GM21737 (cell line): ENCODE measurements around the gene RAB40AL.
A peak's percentile ranks its signal among the peaks of the same experiment; 100 is the strongest.
"Not testable (repeated sequence)": the region's sequence is repeated elsewhere in the genome, so short reads cannot be mapped to it uniquely, and the experiment has no call there.

Experiments
- ATAC-seq: cut with Tn5 transposase; IDR thresholded peaks from one replicate; pipeline ENCODE4 v1.9.1; 2021; ENCODE audit warnings: mild to moderate bottlenecking, moderate library complexity; ENCODE audit not compliant: unreplicated experiment

The RAB40AL gene, protein sequence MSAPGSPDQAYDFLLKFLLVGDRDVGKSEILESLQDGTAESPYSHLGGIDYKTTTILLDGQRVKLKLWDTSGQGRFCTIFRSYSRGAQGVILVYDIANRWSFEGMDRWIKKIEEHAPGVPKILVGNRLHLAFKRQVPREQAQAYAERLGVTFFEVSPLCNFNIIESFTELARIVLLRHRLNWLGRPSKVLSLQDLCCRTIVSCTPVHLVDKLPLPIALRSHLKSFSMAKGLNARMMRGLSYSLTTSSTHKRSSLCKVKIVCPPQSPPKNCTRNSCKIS

DNA sequence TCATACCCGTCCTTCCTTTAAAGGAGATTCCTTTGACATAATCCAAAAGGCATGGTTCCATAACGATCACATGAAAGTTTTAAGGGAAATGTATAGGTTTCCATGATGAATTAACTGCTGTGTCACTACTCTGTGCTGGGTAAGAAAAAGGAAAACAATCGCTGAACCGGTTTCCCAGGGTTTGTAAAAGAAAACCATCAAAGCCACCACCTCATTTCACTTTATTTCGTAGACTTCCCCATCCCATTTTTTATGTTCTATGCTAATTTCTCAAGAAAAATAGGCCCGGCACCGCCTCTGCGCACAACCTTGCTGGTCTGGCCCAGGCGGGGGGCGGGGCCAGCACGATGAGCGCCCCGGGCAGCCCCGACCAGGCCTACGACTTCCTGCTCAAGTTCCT lies at the start of gene RAB40AL:
TSS of gene RAB40AL (plus strand) at position 301 of the 400 bp plus-strand sequence. CDS start at position 348, 47 bp downstream.
- not testable (repeated sequence) for ATAC-seq

DNA sequence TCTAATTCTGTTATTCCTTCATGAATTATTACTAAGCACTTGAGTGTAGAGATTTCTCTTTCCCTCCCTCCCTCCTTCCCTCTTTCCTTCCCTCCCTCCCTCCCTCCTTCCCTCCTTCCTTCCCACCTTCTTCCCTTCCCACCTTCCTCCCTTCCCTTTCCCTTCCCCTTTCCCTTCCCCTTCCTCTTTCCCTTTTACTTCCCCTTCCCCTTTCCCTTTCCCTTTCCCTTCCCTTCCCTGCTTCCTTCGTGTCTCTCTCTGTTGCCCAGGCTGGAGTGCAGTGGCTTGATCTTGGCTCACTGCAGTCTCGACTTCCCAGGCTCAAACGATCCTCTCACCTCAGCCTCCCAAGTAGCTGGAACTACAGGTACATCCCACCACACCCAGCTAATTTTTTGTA lies 49.4 kb upstream of the RAB40AL start:
- ATAC-seq: no peak

DNA sequence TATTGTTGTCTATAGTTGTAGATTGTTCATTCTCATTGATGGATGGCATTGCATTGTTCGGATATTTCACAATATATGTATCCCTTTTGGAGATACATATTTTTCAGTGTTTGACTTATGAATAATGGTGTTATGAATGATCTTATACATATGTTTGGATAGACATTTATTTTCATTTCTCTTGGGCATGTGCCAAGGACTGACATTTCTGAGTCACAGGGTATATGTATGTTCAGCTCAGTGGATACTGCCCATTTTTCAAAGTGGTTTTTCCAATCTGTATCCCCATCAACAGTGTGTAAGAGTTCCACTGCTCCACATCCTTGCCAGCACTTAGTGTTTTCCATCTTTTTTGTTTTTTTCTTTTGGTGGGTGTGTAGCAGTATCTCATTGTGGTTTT lies 45.0 kb upstream of the RAB40AL start:
- ATAC-seq: no peak

DNA sequence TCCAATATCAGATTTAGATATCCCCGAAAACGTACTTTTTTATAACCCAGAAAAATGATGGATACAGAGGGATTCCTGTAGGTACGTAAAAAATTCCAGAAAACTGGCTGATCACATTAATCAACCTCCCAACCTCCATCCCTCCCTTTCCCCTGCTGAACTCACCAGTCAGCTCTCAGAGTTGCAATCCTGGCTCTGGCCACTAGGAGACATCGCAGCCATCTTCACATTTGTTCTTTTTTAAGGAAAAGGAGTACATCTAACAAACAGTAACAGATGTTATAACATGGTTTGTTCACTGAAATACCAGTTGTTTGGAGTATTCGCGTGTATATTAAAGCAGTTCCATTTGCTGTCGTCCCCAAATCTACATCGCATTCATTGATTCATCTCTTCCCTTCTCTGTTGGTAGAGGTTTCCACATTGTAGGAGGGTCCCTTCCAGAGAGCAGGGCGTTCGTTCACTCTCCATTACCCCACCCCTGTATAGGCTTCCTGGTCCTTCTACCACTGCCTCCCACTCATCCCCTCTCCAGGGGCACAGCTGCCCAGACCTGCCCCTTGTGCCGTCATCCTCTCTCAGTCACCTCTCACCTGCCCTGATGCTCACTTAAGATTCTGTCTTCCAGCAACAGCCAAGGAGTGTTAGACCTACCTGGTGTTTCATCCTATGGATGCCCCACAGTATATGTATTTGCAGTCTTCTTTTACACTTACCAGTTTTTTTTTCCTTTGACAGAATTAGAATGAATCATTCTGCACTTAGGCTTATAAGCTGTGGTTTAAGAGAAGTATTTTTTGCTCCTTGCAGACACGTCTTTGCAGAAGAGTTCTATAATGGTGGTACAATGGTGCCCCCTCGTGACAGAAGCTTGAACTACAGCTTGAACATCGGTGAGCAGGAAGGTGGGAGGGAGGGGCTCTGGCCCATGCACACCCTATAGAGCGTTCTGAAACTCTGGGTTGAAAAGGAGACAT lies 36.8 kb upstream of the RAB40AL start:
- peak; percentile 68 for ATAC-seq

DNA sequence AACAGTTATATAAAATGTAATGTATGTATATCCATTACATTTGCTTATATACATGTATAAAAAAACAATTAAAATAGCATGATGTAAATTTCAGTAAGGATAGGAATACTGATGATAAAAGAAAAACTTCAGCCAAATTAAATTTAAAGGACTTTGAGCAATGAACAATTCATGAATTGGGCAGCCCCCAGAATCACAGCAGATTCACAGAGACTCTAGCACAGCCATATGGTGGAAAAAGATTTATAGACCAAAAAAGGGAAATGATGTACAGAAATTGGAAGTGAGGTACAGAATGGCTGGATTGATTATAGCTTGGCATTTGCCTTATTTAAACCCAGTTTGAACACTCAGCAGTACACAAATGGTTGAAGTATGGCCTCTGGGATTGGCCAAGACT lies 34.7 kb upstream of the RAB40AL start:
- ATAC-seq: no peak

DNA sequence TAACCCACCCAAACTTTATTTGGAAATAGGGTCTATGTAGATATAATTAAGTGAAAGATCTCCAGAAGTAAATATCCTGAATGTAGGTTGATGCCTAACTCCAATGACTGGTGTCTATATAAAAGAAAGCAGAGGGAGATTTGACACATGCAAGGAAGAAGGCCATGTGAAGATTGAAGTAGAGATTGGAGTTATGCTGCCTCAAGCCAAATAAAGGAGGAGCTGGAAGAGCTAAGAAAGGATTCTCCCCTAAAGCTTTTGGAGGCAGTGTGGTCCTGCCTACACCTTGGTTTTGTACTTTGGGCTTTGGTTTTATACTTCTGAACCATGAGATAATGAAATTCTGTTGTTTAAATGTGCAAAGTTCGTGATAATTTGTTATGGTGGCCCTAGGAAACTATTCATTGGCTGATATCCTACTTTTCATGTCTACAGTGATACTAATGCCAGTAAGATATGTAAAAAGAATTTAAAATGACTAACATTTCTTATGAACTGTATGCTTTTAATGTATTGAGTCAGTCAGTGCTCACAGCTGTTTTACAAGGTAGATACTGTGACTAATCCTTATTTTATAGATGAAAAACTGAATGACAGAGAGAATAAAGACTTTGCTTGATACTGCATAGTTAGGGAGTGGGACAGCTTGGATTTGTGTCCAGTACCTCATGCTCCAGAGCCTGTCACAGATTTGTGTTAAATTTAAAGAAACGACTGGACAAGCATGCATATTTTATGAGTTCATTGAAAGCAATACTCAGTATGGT lies 5.9 kb upstream of the RAB40AL start:
- ATAC-seq: no peak

DNA sequence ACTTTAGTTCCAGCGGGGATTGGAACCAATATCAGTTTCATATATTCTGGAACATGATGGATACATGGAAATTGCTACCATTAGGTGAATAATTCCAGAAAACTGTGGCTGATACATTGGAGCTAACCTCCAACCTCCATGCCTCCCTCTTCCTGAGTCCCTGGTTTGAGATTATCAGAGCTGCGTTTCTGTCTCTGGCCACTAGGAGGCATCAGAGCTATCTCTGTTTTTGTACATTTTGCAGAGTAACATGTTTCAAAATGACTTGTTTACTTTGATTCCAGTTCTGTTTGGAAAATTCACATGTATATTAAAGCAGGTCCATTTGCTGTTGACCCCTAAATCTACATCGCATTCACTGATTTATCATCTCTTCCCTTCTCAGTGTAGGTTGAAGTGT lies 2.4 kb upstream of the RAB40AL start:
- ATAC-seq: no peak

DNA sequence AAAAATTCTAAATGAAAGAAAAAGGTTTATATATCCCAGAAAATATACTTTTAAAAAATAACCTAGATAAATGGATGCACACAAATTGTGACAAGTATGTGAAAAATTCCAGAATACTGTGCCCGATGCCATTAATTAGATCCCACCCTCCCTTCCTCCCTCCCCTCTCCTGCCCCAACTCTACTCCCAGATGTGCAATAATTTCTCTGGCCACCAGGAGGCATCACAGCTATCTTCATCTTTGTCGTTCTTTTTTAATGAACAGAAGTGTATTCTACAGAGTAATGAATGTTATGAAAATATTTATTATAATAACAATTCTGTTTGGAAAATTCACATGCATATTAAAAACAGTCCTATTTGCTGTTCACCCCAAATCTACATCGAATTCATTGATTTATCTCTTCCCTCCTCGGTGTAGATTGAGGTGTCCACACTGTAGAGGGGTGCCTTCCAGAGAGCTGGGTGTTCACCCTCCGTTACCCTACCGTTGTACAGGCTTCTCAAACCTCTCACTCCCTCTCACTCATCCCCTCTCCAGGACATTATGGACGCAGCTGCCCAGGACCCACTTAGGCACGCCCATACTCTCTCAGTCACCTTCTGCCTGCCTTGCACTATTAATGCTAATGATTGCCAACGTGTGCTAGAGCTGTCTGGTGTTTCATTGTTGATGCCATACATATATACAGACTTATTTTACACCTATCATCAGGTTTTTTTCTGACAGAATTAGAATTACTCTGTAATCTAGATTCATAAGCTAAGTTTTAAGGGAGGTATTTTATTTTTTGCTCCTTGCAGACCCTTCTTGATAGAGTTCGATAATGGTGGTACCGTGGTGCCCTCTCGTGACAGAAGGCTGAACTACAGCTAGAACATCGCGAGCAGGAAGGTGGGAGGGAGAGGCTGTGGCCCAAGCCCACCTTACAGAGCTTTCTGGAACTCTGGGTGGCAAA lies 14.1 kb downstream of the RAB40AL start:
- peak; percentile 71 for ATAC-seq

DNA sequence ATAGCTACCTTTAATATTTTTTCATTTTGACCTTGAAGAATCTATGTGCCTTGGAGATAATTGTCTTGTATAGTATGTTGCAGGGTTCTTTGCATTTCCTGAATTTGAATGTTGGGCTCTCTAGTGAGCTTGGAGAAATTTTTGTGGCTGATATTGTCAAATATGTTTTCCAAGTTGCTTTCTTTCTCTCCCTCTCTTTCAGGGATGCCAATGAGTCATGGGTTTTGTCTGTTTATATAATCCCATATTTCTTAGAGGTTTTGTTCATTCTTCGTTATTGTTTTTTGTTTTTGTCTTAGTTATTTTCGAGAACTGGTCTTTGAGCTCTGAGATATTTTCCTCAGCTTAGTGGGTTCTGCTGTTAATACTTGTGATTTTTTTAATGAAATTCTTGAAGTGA lies 20.7 kb downstream of the RAB40AL start:
- no peak for ATAC-seq

DNA sequence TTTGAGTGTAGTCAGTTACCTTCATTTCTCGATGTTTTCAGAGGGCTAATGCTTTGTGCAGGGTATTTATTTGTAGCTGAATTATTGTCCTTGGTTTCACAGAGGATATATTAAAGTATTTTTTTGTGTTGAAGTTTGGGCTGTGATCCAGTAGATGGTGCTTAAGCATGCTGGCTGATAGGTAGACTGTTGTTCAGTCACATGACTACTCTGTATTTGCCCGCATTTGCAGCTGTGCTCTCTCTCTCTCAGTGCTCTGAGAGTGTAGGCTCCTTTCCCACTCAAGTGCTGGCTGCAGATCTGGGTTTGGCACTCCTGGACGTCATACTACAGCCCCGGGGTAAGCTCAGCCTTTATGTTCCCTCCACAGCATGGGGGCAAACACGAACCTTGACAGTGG lies 21.7 kb downstream of the RAB40AL start:
- ATAC-seq: no peak

DNA sequence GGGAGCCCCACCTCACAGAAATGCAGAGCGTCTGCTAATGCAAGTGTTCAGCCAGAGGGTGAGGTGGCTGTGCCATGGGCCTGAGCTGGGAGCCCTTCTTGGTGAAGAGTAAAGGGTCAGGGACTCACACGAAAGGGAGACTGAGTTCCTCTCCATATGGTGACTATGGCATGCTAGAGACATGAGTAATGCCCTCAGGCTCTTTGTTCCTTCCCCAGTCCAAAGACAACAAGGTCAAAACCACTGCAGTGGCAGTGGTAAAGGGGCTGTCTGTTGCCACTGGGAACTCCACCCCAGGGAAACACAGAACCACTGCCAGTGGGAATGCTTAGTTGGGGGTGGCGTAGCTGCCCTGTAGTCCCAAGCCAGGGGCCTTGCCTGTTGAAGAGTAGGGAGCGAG lies 22.4 kb downstream of the RAB40AL start:
- ATAC-seq: no peak

DNA sequence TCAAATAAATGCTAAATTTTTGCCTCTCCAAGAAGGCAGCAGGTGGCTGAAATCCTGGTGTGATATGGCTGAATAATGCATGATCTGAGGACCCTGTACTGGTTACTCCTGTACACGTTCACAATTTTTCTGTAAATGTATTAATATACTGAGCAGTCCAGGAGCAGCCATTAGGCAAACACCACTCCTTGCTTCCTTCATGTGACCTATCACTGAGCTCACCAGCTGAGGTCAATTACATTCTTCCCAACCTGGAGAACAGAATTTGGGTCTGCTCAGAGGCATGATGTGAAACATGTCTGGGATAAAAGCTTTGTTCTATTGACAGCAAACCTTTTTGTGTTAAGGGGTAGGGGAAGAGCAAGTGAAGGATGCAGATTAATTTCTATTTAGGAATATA lies 26.9 kb downstream of the RAB40AL start:
- ATAC-seq: no peak

DNA sequence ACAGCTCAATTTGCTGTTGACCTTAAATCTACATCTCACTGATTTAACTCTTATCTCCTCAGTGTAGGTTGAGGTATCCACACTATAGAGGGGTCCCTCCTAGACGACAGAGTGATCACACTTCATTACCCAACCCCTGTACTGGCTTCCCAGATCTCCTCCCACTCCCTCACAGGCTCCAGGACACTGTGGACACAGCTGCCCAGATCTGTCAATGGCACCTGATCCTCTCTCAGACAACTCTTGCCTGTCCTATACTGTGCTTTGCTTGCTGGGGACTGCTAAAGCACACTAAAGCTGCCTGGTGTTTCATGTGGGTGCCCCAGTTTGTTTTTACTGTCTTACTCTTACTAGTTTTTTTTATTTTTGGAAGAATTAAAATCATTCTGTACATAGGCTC lies 27.9 kb downstream of the RAB40AL start:
- no peak for ATAC-seq

DNA sequence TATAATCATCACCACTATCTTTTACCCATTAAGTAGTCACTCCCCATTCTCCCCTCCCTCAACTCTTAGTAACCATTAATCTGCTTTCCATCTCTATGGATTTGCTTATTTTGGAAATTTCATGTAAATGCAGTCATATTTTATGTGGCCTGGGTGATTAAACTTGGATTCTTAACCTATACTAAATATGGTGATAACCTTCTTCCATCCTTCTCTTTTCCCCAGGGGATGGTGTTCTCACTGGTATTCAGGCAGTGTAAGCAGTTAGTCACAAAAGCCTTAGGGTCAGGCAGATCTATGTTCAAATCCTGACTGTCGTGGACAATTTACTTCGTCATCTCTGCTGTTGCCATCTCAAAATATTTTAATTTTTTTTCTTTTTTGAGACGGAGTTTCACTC lies 29.6 kb downstream of the RAB40AL start:
- no peak for ATAC-seq

DNA sequence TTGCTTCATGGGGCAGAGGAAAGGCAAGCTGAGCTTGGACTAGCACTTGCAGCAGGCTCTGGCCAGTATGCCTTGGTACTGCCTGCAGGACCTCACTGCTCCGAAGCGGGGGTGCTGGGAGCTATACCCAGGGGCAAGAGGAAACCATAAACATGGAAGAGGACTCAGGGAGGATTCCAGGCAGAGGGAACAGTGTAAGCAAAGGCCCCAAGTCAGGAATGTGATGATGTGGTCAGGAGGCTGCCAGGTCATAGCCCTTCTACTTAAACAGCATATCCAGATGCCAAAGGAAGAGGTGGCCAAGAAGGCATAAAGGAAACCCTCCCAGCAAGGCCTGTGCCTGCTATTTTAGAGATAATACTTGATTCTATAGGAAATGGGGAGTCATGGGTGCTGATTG lies 31.1 kb downstream of the RAB40AL start:
- ATAC-seq: no peak

DNA sequence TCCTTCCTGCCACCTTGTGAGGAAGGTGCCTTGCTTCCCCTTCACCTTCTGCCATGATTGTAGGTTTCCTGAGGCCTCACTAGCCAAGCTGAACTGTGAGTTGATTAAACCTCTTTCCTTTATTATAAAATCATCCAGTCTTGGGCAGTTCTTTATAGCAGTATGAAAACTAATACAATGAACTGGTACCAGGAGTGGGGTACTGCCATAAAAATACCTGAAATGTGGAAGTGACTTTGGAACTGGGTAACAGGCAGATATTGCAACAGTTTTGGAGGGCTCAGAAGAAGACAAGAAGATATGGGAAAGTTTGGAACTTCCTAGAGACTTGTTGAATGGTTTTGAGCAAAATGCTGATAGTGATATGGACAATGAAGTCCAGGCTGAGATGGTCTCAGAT lies 34.5 kb downstream of the RAB40AL start:
- ATAC-seq: not testable (repeated sequence)

DNA sequence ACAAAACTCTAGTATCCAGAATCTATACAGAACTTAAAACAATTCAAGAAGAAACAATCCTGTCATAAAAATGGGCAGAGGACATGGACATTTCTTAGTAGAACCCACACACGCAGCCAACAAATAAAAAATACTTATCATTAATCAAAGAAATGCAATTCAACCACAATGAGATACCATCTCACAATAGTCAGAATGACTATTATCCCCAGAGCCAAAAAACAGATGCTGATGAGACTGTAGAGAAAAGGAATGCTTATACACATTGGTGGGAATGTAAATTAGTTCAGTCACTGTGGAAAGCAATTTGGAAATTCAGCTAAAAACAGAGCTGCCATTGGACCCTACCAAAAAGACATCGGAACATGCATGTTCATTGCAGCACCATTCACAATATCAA lies 37.9 kb downstream of the RAB40AL start:
- ATAC-seq: no peak

DNA sequence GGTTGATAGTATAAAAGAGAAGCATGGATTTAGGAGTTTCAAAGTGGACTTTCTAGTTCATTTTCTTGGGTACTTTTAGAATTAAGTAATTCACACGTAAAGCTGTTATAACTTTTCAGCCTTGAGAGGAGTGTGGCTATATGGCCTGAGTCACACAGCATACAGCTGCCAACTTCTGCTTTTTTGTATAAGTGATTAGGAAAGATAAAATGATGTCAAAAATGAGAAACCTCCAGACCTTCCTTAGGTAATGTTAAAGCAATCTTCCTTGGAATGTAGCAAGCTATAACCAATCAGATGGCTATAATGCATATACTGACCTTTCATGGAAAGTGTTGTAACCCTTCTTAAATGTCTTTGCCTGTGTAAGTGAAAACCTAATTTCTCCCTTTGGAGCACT lies 39.2 kb downstream of the RAB40AL start:
- no peak for ATAC-seq

DNA sequence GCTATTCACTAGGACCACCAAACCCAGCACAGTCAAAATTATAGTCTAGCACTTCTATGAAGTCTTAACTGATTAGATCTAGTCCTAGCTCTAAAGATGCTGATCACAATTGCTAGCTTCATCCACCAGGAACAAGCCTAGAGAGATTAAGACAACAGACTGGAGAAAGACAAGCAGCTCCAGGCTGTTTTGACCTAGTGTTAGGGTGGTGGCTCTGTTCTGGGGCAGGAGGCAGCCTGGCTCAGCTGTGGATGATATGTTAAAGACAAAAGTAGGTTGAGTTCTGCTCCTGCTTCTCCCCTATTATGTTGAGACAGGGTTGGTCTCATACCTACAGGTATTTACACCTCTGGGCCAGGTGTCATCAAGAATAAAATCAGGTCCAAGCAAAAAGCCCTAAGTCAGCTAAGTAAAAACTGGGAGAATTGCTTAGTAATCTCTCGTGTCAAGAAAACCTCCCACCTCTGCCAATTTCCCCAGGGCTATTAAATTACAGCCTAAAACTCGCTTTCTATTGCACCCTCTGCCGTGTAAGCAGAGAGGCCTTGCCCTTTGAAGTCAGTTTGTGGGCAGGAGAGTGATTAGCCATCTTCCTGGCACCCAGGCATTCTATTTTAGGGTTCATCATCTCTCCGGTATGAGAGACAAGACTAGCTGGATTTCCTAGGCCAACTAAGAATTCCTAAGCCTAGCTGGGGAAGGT lies 39.9 kb downstream of the RAB40AL start:
- ATAC-seq: no peak

DNA sequence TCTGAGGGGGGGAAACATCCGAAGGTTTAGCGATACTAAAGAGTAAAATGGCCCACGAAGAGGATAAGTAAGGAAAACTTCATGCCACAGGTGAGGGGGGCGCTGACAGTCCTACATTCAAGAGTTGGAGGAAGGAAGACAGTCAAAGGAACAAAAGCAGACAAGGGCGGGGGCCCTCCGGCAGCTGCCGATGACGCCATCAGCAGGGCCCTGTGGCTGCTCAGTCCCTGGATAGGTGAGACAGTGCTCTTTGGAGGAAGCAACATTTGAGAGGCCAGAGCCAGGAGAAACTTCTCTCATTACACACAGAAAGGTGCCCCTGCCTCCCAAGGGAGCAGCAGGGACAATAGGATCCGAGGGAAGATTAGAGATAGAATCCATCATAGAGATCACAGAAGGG lies 41.5 kb downstream of the RAB40AL start:
- ATAC-seq: no peak
